Measurements from ENCODE around the gene TMEM229A.

DNA sequence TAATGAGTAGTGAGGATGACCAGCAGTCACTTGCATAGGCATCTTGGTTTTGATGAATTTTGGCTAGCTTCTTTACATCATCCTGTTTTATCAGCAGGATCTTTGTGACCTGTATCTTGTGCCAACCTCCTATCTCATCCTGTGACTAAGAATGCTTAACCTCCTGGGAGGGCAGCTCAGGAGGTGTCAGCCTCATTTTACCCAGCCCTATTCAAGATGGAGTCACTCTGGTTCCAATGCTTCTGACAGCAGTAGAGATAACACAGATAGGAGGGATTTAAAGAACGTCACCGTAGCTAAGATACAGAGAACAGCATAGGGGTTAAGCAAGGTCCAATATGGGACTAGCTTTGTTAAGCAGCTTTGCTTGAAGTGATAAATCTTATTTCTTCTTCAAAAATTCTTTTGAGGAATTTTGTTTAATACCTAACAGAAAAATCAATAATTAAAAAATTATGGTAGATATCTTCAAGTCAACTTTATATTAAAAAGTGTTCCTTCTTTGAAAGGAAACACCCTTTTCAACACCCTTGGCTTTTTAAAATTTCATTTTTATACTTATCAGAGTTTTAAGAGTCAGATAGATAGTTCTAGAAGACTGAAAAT, 39.9 kb downstream of the TMEM229A start:
- TF ChIP-seq ZNF274 (IDR thresholded peaks at IDR 0.05; ENCODE audit: low read depth, low read length) (no peak), YY1 (IDR thresholded peaks at IDR 0.05; ENCODE audit: insufficient read depth, insufficient read length) (no peak)
